HEK293 (cell line): ENCODE results near the gene PDE4B.

Experiments
- CTCF ChIA-PET: fragments of 350-600 bp; formaldehyde crosslinking; extraction: SDS; loops from one replicate; lab custom pipeline; 2021; ENCODE audit warnings: antibody characterized with exemption; lab: Yijun Ruan, JAX
- POLR2A ChIA-PET: fragments of 300-600 bp; formaldehyde crosslinking; extraction: SDS; loops from one replicate; lab custom pipeline; 2020; ENCODE audit warnings: antibody characterized with exemption, inconsistent platforms; lab: Yijun Ruan, JAX
- H3K27ac ChIP-seq: fragments of 200-500 bp; sonication (Bioruptor generic); 2 replicates; pipeline ENCODE4 v1.5.1; 2014; ENCODE audit warnings: low read depth, low read length, control low read depth, inconsistent platforms; ENCODE audit errors: extremely low read depth
- H3K36me3 ChIP-seq, 2 experiments: fragments of 200-500 bp in 1 of 2; sonication (Bioruptor generic) in 1 of 2; 1 replicate in 1 of 2; 2 replicates in 1 of 2; pipeline ENCODE4 v1.5.1; 2014 to 2017; ENCODE audit warnings: inconsistent platforms in 2 of 2, low read length in 2 of 2; ENCODE audit not compliant: control insufficient read depth in 2 of 2, insufficient read depth in 1 of 2
- H3K4me1 ChIP-seq: fragments of 200-500 bp; sonication (Bioruptor generic); 2 replicates; pipeline ENCODE4 v1.5.1; 2014; ENCODE audit warnings: mild to moderate bottlenecking, low read length, inconsistent platforms; ENCODE audit not compliant: control insufficient read depth, insufficient read depth
- H3K4me3 ChIP-seq: 2 replicates; pipeline ENCODE4 v1.5.1; 2011; ENCODE audit warnings: low read depth, mild to moderate bottlenecking, control low read depth, low read length, moderate library complexity
- H3K9me3 ChIP-seq: fragments of 200-500 bp; sonication (Bioruptor generic); 2 replicates; pipeline ENCODE4 v1.5.1; 2014; ENCODE audit warnings: low read depth, low read length, inconsistent platforms; ENCODE audit not compliant: control insufficient read depth, insufficient read depth
- MYNN ChIP-seq: fragments of 450-650 bp; formaldehyde crosslinking; IDR thresholded peaks from 2 replicates; pipeline ENCODE4 v1.5.1; 2016; ENCODE audit warnings: missing biosample characterization, missing genetic modification characterization, borderline replicate concordance
- OSR2 ChIP-seq: fragments of 450-650 bp; formaldehyde crosslinking; IDR thresholded peaks from 2 replicates; pipeline ENCODE4 v1.5.1; 2016; ENCODE audit warnings: missing biosample characterization, missing genetic modification characterization
- OVOL3 ChIP-seq: fragments of 450-650 bp; formaldehyde crosslinking; IDR thresholded peaks from 2 replicates; pipeline ENCODE4 v1.5.1; 2016; ENCODE audit warnings: missing biosample characterization, missing genetic modification characterization
- SCRT1 ChIP-seq: fragments of 450-650 bp; formaldehyde crosslinking; IDR thresholded peaks from 2 replicates; pipeline ENCODE4 v1.5.1; 2016; ENCODE audit warnings: missing biosample characterization, missing genetic modification characterization, borderline replicate concordance
- ZBTB7A ChIP-seq: fragments of 450-650 bp; formaldehyde crosslinking; IDR thresholded peaks from 2 replicates; pipeline ENCODE4 v1.5.1; 2016; ENCODE audit warnings: low read depth, missing biosample characterization, missing genetic modification characterization
- ZFHX2 ChIP-seq: fragments of 450-650 bp; formaldehyde crosslinking; conservative IDR thresholded peaks from 2 replicates; pipeline ENCODE4 v1.5.1; 2016; ENCODE audit warnings: missing biosample characterization, missing genetic modification characterization
- ZFP41 ChIP-seq: fragments of 450-650 bp; formaldehyde crosslinking; IDR thresholded peaks from 2 replicates; pipeline ENCODE4 v1.5.1; 2016; ENCODE audit warnings: missing biosample characterization, missing genetic modification characterization, borderline replicate concordance
- ZNF169 ChIP-seq: fragments of 450-650 bp; formaldehyde crosslinking; IDR thresholded peaks from 2 replicates; pipeline ENCODE4 v1.5.1; 2016; ENCODE audit warnings: missing biosample characterization, missing genetic modification characterization
- ZNF239 ChIP-seq: fragments of 450-650 bp; formaldehyde crosslinking; IDR thresholded peaks from 2 replicates; pipeline ENCODE4 v1.5.1; 2016; ENCODE audit warnings: missing biosample characterization, missing genetic modification characterization
- ZNF324 ChIP-seq: fragments of 450-650 bp; formaldehyde crosslinking; IDR thresholded peaks from 2 replicates; pipeline ENCODE4 v1.5.1; 2016; ENCODE audit warnings: missing biosample characterization, missing genetic modification characterization
- ZNF48 ChIP-seq: fragments of 450-650 bp; formaldehyde crosslinking; IDR thresholded peaks from 2 replicates; pipeline ENCODE4 v1.5.1; 2016; ENCODE audit warnings: missing biosample characterization, missing genetic modification characterization
- ZNF521 ChIP-seq: fragments of 450-650 bp; formaldehyde crosslinking; IDR thresholded peaks from 2 replicates; pipeline ENCODE4 v1.5.1; 2017; ENCODE audit warnings: missing biosample characterization, mild to moderate bottlenecking, missing genetic modification characterization
- ZNF555 ChIP-seq: fragments of 450-650 bp; formaldehyde crosslinking; conservative IDR thresholded peaks from 2 replicates; pipeline ENCODE4 v1.5.1; 2017; ENCODE audit warnings: missing biosample characterization, mild to moderate bottlenecking, missing genetic modification characterization, inconsistent platforms
- ZNF571 ChIP-seq: fragments of 450-650 bp; formaldehyde crosslinking; IDR thresholded peaks from 2 replicates; pipeline ENCODE4 v1.5.0; 2017; ENCODE audit warnings: missing biosample characterization, missing genetic modification characterization
- ZNF610 ChIP-seq: fragments of 450-650 bp; formaldehyde crosslinking; IDR thresholded peaks from 2 replicates; pipeline ENCODE4 v1.5.1; 2016; ENCODE audit warnings: missing biosample characterization, missing genetic modification characterization, borderline replicate concordance
- ZNF701 ChIP-seq: fragments of 450-650 bp; formaldehyde crosslinking; IDR thresholded peaks from 2 replicates; pipeline ENCODE4 v1.5.1; 2016; ENCODE audit warnings: missing biosample characterization, missing genetic modification characterization
- ZNF747 ChIP-seq: fragments of 450-650 bp; formaldehyde crosslinking; IDR thresholded peaks from 2 replicates; pipeline ENCODE4 v1.5.1; 2016; ENCODE audit warnings: missing biosample characterization, missing genetic modification characterization
- ZNF785 ChIP-seq: fragments of 450-650 bp; formaldehyde crosslinking; IDR thresholded peaks from 2 replicates; pipeline ENCODE4 v1.5.1; 2016; ENCODE audit warnings: missing biosample characterization, missing genetic modification characterization
- TF ChIP-seq, protein P1 (sequence below): fragments of 450-650 bp; formaldehyde crosslinking; IDR thresholded peaks from 2 replicates; pipeline ENCODE4 v1.5.1; 2017; ENCODE audit warnings: missing biosample characterization, missing genetic modification characterization
- TF ChIP-seq, protein P2 (sequence below): fragments of 450-650 bp; formaldehyde crosslinking; IDR thresholded peaks from 2 replicates; pipeline ENCODE4 v1.5.1; 2016; ENCODE audit warnings: missing biosample characterization, missing genetic modification characterization
- TF ChIP-seq, protein P3 (sequence below): fragments of 450-650 bp; formaldehyde crosslinking; IDR thresholded peaks from 2 replicates; pipeline ENCODE4 v1.5.1; 2016; ENCODE audit warnings: missing biosample characterization, missing genetic modification characterization, low read depth
- TF ChIP-seq, protein P4 (sequence below): fragments of 450-650 bp; formaldehyde crosslinking; IDR thresholded peaks from 2 replicates; pipeline ENCODE4 v1.5.1; 2017; ENCODE audit warnings: missing biosample characterization, missing genetic modification characterization
- TF ChIP-seq, protein P5 (sequence below): fragments of 450-650 bp; formaldehyde crosslinking; IDR thresholded peaks from 2 replicates; pipeline ENCODE4 v1.5.1; 2017; ENCODE audit warnings: missing biosample characterization, missing genetic modification characterization
- TF ChIP-seq, protein P6 (sequence below): fragments of 450-650 bp; formaldehyde crosslinking; IDR thresholded peaks from 2 replicates; pipeline ENCODE4 v1.5.1; 2016; ENCODE audit warnings: missing biosample characterization, missing genetic modification characterization

PDE4B gene

DNA sequence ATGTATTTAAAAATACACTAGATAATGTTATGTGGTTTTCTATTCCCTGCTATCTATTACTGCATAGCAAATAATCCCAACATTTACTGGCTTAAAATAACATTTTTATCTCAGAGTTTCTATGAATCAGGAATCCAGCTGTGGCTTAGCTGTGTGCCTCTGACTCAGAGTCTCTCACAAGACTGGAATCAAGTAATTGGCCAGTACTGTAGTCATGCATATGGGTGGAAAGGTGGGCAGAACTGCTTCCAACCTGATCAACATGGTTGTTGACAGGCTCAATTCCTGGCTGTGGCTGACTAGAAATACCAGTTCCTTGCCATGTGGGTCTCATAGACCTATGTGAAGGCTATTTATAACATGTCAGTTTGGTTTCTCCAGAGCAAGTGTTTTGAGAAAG lies 131.8 kb downstream of the PDE4B start:
- POLR2A ChIA-PET = no interaction called here
- Histone ChIP-seq H3K4me1 (no peaks in the 10 kb centered on the region), H3K27ac (no peak overlapping the region), H3K36me3 (no peaks in the 10 kb centered on the region), H3K9me3 (no peaks in the 10 kb centered on the region), H3K4me3 (no peak overlapping the region)
- CTCF ChIA-PET = no interaction called here
- TF ChIP-seq ZNF701 (tag by site-specific recombination) (no peak), ZNF169 (no peak), ZNF610 (tag by site-specific recombination) (no peak), MYNN (tag by site-specific recombination) (no peak), ZNF571 (no peak), OSR2 (tag by site-specific recombination) (no peak), ZNF239 (tag by site-specific recombination) (no peak), ZNF555 (no peak), SCRT1 (tag by site-specific recombination) (no peak)
- TF ChIP-seq, protein P1, sequence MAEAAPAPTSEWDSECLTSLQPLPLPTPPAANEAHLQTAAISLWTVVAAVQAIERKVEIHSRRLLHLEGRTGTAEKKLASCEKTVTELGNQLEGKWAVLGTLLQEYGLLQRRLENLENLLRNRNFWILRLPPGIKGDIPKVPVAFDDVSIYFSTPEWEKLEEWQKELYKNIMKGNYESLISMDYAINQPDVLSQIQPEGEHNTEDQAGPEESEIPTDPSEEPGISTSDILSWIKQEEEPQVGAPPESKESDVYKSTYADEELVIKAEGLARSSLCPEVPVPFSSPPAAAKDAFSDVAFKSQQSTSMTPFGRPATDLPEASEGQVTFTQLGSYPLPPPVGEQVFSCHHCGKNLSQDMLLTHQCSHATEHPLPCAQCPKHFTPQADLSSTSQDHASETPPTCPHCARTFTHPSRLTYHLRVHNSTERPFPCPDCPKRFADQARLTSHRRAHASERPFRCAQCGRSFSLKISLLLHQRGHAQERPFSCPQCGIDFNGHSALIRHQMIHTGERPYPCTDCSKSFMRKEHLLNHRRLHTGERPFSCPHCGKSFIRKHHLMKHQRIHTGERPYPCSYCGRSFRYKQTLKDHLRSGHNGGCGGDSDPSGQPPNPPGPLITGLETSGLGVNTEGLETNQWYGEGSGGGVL (tag by site-specific recombination) = no peak
- TF ChIP-seq, protein P2, sequence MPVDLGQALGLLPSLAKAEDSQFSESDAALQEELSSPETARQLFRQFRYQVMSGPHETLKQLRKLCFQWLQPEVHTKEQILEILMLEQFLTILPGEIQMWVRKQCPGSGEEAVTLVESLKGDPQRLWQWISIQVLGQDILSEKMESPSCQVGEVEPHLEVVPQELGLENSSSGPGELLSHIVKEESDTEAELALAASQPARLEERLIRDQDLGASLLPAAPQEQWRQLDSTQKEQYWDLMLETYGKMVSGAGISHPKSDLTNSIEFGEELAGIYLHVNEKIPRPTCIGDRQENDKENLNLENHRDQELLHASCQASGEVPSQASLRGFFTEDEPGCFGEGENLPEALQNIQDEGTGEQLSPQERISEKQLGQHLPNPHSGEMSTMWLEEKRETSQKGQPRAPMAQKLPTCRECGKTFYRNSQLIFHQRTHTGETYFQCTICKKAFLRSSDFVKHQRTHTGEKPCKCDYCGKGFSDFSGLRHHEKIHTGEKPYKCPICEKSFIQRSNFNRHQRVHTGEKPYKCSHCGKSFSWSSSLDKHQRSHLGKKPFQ = no peak
- TF ChIP-seq, protein P3, sequence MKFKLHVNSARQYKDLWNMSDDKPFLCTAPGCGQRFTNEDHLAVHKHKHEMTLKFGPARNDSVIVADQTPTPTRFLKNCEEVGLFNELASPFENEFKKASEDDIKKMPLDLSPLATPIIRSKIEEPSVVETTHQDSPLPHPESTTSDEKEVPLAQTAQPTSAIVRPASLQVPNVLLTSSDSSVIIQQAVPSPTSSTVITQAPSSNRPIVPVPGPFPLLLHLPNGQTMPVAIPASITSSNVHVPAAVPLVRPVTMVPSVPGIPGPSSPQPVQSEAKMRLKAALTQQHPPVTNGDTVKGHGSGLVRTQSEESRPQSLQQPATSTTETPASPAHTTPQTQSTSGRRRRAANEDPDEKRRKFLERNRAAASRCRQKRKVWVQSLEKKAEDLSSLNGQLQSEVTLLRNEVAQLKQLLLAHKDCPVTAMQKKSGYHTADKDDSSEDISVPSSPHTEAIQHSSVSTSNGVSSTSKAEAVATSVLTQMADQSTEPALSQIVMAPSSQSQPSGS = no peak

DNA sequence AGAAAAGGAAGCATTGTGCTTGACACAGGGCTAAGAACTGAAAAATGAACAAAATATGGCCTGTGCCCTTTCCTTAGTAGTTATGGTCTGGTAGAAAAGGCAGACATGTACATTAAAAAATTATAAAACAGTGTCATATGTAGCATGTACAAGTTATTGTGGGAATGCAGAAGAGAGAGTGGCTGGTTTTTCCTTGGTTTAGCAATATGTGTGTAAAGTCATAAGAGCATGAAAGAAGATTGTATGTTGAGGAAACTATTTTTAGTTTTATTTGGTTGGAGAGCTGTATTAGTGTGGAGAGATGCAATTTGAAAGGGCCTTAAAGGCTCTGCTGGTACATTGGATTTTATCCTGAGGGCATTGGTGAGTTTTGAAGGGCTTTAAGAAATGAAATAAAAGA lies 145.8 kb downstream of the PDE4B start:
- no peaks in the 10 kb centered on the region for H3K4me1 ChIP-seq
- H3K4me3 ChIP-seq = no peak overlapping the region
- ChIA-PET CTCF (no interaction called here), POLR2A (no interaction called here)
- no peaks in the 10 kb centered on the region for H3K9me3 ChIP-seq
- no peak overlapping the region for H3K27ac ChIP-seq
- no peaks in the 10 kb centered on the region for H3K36me3 ChIP-seq
- TF ChIP-seq, protein P4, sequence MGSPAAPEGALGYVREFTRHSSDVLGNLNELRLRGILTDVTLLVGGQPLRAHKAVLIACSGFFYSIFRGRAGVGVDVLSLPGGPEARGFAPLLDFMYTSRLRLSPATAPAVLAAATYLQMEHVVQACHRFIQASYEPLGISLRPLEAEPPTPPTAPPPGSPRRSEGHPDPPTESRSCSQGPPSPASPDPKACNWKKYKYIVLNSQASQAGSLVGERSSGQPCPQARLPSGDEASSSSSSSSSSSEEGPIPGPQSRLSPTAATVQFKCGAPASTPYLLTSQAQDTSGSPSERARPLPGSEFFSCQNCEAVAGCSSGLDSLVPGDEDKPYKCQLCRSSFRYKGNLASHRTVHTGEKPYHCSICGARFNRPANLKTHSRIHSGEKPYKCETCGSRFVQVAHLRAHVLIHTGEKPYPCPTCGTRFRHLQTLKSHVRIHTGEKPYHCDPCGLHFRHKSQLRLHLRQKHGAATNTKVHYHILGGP = no peak
- TF ChIP-seq ZBTB7A (tag by site-specific recombination) (no peak), OVOL3 (tag by site-specific recombination) (no peak), ZNF521 (tag by site-specific recombination) (no peak), ZNF785 (tag by site-specific recombination) (no peak), ZNF48 (tag by site-specific recombination) (no peak), ZFP41 (tag by site-specific recombination) (no peak), ZNF747 (tag by site-specific recombination) (no peak), ZNF324 (tag by site-specific recombination) (no peak), ZFHX2 (tag by site-specific recombination) (no peak)
- TF ChIP-seq, protein P5, sequence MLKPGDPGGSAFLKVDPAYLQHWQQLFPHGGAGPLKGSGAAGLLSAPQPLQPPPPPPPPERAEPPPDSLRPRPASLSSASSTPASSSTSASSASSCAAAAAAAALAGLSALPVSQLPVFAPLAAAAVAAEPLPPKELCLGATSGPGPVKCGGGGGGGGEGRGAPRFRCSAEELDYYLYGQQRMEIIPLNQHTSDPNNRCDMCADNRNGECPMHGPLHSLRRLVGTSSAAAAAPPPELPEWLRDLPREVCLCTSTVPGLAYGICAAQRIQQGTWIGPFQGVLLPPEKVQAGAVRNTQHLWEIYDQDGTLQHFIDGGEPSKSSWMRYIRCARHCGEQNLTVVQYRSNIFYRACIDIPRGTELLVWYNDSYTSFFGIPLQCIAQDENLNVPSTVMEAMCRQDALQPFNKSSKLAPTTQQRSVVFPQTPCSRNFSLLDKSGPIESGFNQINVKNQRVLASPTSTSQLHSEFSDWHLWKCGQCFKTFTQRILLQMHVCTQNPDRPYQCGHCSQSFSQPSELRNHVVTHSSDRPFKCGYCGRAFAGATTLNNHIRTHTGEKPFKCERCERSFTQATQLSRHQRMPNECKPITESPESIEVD (tag by site-specific recombination) = no peak
- TF ChIP-seq, protein P6, sequence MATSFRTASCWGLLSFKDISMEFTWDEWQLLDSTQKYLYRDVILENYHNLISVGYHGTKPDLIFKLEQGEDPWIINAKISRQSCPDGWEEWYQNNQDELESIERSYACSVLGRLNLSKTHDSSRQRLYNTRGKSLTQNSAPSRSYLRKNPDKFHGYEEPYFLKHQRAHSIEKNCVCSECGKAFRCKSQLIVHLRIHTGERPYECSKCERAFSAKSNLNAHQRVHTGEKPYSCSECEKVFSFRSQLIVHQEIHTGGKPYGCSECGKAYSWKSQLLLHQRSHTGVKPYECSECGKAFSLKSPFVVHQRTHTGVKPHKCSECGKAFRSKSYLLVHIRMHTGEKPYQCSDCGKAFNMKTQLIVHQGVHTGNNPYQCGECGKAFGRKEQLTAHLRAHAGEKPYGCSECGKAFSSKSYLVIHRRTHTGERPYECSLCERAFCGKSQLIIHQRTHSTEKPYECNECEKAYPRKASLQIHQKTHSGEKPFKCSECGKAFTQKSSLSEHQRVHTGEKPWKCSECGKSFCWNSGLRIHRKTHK (tag by site-specific recombination) = no peak
